Stimulated activated CD4-positive, alpha-beta T cell treated with anti-CD3 and anti-CD28 coated beads, TNF-alpha, amount 100 ng/mL, for 24 hours (primary cell): Measurements from ENCODE around the gene ZDHHC24.

Experiments used
- DNase-seq, 3 experiments: peaks; one replicate each; pipeline ENCODE4 v3.0.0-alpha.2; 2020; ENCODE audit warnings: low read depth in 3 of 3

ZDHHC24 gene

DNA sequence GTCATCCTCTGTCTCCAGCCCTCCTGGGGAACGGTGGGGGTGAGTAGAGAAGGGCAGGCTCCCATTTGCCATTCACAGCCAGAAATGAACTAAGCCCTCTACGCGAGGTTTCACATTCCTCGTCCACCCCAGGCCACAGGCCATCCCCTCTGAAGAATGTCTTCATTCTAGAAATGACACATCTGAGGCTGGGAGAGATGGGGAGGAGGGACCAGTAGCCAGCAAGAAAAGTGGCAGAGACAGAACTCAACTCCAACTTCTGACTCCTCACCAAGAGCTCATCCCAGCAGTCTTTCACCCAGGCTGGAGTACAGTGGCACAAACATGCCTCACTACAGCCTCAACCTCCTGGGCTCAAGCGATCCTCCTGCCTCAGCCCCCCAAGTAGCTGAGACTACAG lies 19.1 kb upstream of the ZDHHC24 start:
- DNase-seq, result no peak

DNA sequence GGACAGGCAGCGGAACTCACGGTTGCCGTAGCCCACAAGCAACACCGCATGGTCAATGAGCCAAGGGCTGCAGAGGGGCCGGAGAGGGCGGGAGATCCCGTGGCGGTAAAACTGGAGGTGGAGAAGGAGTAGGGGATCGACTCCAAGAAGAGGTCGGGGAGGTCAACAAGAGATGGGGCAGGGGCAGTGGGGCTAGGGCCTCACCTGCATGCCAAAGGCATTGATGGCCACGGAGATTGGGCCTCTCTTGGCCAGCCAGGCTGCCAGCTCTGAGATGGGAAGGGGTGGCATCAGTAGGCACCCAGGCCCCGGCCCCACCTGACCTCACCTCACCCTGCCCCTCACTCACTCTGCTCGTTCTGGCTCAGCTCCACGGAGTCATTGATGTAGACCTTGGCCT lies 18.7 kb upstream of the ZDHHC24 start:
- no peak for DNase-seq

DNA sequence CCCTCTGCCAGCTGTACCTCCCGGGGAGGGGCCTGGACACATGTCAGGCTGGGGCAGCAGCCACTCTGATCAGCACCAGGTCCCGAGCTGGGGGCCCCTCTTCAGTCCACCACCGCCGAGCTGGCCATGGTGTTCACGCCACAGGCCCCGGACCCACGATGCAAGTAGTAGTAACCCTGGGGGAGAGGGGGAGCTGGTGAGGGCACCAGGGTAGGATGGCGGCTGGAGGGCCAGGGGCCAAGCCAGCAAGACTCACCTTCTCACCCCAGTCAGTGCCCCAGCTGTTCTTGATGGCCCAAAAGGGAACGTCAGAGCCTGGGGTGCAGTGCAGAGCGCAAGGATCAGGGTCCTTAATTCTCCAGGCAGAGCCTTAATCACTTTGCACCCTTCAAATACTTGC lies 18.0 kb upstream of the ZDHHC24 start:
- DNase-seq, result no peak

DNA sequence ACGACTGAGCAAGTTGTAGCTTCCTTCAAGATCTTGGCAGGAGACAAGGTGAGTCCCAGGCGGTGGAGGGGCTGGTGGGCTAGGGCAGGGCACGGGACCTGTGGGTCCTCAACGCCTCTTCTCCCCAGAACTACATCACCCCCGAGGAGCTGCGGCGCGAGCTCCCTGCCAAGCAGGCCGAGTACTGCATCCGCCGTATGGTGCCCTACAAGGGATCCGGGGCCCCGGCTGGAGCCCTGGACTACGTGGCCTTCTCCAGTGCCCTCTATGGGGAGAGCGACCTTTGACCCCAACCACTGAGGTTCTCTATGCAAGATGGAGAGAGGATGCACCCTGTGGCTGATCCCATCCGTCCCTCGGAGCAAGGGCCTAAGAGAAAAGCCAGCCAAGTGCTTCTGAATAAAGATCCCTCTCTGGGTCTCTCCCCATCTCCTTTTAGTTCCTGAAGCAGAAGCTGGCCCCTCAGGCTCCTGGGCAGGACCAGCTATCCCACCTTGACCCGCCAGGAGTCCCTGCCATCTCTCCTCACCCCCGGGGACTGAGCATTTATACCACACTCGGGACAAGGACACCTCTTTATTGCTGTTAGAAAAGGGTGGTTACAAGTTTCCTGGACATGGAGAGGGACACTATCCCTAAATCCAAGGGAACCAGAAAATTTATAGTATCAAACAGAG lies 17.2 kb upstream of the ZDHHC24 start:
- no peak for DNase-seq

DNA sequence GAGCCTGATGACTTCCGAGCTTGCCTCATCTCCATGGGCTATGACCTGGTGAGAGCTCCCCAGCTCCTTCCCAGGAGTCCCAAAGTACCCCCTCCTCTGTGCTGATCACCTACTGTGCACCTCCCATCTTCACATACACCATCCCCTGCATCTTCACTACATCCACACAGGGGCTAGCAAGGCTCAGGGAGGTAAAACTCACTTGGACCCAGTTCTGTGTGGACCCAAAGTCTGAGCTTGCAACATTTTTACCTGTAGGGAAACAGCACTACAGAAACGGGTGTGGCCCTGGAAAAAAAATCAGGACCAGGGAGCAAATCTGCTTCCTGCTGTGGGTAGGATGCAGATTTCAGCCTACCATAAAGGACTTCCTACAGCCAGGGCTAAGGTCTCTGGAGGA lies 16.4 kb upstream of the ZDHHC24 start:
- no peak for DNase-seq

DNA sequence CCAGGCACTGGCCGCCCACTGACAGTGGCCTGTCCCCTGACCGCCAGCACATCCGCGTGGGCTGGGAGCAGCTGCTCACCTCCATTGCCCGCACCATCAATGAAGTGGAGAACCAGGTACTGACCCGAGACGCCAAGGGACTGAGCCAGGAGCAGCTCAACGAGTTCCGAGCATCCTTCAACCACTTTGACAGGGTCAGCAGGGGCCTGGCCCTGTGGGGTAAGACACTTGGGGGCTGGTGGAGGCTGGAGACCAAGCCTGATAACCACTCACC lies 16.1 kb upstream of the ZDHHC24 start:
- DNase-seq, result no peak

DNA sequence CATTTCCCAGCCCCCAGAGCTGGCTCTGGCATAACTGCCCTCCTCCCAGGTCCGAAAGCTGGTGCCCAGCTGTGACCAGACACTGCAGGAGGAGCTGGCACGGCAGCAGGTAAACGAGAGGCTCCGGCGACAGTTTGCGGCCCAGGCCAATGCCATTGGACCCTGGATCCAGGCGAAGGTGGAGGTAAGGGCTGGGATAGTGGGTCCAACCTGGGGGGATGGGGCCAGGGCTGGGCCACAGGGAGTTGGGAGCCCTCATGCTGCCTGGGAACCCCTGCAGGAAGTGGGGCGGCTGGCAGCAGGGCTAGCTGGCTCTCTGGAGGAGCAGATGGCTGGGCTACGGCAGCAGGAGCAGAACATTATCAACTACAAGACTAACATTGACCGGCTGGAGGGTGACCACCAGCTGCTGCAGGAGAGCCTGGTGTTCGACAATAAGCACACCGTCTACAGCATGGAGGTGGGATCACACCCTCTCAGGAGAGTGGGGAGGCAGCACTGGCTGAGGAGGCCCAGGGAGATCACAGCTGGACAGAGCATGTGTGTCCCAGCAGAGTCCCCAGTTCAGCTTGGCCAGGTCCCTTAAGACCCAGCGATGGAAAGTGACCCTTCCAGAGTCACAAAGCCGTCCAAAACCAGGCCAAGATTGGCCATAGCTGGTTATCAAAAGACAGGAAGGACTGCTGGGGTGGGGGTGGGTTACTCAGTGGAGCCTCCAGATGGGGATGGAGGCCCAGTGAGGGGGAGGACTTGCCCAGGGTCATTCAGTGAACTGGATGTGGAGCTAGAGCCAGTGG lies 15.5 kb upstream of the ZDHHC24 start:
- no peak for DNase-seq

DNA sequence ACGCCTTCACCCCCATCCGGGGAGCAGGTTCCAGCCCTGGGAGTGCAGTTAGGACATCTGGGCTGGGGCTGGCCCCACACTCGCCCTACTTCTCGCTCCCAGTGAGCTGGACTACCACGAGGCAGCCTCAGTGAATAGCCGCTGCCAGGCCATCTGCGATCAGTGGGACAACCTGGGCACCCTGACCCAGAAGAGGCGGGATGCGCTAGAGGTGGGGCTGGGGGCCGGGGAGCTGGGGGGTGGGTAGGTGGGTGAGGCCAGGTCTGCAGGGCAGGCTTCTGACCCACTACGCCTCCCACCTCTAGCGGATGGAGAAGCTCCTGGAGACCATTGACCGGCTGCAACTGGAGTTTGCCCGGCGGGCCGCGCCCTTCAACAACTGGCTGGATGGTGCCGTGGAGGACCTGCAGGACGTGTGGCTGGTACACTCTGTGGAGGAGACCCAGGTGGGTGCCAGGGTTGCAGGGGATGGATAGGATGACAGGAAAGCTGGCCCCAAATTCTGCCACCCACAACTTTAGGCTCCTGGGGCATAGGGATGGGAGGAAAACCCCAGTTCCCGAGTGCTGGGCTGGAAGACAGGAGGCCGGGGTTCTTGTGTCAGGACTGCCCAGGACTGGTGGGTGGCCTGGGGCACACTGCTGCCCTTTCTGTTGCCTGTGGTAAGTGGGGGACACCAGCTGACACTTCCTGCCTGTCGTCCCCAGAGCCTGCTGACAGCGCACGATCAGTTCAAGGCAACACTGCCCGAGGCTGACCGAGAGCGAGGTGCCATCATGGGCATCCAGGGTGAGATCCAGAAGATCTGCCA lies 14.2 kb upstream of the ZDHHC24 start:
- no peak for DNase-seq

DNA sequence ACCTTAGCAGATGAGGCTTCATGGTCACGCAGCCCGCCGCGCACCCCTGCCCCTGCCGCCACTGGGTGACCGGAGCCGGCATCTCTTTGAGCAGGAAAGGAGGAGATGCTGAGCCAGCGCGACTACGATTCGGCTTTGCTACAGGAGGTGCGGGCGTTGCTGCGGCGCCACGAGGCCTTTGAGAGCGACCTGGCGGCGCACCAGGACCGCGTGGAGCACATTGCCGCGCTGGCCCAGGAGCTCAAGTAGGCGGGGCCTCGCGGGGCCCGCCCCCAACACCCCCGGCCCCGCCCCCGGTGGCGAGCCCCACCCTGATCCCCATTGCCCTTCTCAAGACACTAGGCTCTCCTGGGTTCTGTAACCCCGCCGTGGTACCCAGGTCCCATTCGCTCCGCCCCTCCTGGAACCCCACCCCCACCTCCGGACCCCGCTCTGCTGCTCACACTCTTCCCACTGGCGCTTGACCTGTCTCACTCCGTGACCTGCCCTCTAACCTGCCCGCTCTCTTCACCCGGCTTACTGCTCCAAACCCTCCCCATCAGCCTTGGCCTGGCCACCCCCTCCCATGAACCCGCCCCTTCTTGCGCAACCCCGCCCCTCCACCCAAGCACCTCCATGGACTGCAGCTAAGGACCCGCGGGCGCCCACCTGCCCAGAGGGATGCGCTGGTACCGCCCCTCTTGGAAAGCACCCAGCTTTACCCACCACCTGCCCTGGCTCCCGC lies 13.5 kb upstream of the ZDHHC24 start:
- DNase-seq, result peak in 1 of 3 experiments; percentile 29

DNA sequence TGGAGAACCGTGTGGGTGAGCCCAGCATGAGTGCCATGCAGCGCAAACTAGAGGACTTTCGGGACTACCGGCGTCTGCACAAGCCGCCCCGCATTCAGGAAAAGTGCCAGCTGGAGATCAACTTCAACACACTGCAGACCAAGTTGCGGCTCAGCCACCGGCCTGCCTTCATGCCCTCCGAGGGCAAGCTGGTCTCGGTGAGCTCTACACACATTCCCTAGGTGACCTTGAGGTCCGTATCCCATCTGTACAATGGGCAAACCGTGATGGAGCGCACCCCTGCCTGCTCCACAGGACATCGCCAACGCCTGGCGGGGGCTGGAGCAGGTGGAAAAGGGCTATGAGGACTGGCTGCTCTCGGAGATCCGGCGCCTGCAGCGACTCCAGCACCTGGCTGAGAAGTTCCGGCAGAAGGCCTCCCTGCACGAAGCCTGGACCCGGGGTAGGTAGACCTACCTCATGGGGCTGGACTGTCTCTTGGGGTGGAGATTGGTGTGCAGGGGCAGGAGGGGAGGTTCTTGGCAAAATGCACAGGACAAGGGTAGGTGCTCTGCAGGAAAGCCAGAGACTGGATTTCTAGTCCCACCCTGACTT lies 12.0 kb upstream of the ZDHHC24 start:
- no peak for DNase-seq

DNA sequence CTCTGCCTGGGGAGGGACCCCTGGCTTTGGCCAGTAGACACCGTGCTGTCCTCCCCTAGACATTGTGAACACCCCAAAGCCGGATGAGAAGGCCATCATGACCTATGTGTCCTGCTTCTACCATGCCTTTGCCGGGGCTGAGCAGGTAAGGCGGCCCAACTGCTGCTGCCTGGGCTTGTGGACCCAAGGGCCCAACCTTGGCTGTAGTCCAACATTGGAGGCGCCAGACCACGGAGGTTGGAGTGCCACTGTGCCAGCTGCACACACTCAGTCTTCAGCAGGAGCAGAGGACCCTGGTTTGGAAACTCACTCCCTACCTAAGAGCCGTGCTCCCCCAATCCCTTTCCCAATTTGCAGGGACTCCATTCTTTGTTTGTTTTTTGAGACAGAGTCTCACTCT lies 10.2 kb upstream of the ZDHHC24 start:
- no peak for DNase-seq

DNA sequence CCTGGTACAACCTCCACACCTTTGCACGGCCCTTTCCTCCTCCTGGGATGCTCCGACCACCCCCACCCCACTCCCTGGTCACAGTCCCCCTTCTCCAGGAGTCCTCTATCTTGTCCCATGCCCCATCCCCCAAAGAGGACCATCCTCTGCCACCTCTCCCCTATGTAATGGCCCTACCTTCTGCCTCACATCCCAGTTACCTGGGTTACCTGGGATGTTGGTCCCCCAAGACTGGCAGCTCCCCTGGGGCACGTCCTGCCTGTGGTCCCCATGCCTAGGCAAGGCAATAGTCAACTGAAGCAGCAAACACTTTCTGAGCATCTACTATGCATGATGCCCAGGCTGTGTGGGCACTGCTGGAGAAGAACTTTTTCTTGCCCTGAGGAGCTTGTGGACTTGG lies 9.6 kb upstream of the ZDHHC24 start:
- no peak for DNase-seq

DNA sequence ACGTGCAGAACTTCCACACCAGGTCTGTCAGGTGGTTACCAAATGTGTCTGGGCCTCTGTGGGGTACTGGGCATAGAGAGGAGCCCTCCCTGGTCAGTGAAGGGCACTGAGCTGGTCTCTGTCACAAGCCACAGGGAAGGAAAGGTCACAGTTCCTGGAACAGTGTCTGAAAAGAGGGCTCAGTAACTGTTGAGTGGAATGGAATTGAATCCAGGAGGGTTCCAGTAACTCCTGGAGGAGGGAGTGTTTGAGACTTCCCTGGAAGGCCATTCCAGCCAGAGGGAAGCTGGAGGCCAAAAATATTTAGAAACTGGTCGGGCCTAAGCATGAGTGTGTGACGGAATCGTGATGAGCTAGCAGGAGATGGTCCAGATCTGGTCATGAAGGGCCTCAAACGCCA lies 8.8 kb upstream of the ZDHHC24 start:
- DNase-seq, result no peak

DNA sequence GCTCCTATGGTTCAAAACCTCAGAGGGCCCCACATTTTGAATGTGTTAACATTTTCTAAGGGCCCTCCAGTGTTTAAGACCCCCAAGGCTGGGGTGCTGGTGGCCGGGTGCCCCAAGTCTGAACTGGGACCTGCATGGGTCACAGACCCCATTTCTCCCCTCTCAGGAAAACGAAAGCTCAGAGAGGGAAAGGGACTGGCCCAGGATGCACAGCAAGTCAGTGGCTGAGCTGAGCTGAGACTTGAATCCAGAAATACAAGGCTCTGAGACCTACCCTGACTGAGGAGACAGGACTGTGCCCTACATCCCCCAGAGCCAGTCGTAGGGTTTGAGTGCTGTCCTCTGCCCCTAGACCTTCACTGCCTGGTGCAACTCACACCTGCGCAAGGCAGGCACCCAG lies 5.0 kb upstream of the ZDHHC24 start:
- no peak for DNase-seq

DNA sequence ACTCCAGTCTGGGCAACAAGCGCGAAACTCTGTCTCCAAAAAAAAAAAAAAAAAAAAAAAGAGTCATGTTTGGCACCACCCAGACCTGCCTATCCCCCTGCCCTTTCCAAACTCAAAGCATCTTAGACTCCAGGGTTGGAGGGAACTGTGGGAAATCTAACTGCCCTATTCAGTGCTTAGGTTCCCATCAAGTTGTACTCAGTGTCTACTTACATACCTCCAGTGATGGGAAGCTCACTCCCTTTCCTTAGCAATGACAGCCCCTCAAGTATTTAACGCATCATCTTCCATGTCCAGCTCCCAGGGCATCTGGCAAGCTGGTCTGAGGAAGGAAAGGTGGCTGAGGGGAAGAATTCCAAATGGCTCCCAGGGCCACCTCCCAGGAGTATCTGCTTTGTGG lies 3.8 kb upstream of the ZDHHC24 start:
- DNase-seq, result no peak

DNA sequence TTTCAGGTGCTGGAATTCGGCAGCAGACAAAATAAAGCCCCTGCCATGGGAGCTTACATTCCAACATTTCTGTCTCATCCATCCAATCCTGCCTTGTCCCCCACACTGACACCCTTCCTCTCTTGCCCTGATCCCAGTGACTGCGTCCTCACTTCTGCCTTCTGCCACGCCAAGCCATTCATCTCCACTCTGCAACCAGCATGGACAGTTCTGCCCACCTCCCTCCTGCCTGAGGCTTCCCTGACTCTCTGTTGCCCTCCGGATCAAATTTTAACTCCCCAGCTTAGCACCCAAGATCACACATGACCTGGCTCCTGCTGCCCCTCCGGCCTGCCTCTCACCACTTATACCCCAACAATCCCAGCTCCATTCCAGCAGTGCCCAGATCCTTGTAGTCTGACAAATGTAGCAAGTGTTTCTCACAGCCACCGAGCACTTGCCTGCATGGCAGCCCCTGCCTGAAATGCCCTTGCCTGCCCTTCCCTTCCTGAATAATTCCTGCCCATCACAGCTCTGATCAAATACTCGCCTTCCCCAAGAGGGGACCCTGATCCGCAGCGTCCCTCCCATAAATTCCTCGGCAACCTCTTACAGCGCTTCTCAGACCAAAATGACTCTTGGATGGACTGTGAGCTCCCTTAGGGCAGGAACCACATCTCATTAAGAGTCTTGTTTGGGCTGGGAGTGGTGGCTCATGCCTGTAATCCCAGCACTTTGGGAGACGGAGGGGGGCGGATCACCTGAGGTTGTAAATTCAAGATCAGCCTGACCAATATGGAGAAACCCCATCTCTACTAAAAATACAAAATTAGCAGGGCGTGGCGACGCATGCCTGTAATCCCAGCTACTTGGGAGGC lies 3.2 kb upstream of the ZDHHC24 start:
- DNase-seq, result no peak

DNA sequence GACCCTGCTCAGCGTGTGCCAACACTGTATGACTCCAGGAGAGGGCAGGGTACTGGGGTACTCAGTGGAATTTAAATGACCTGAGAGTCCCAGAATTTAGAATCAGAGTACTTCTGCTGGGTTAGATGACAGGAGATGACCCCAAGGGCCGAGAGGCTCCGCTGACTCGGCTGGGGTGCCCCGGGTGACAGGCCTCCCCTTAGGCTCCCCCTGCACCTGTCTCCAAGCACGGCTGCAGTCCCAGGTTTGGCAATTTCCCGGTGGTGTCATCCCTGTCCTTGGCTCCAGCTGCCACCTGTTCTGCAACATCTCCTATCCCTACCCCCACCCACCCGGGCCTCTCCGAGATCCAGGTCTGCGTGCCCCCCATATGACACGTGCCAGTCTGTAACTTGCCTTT lies 2.2 kb upstream of the ZDHHC24 start:
- DNase-seq, result no peak

DNA sequence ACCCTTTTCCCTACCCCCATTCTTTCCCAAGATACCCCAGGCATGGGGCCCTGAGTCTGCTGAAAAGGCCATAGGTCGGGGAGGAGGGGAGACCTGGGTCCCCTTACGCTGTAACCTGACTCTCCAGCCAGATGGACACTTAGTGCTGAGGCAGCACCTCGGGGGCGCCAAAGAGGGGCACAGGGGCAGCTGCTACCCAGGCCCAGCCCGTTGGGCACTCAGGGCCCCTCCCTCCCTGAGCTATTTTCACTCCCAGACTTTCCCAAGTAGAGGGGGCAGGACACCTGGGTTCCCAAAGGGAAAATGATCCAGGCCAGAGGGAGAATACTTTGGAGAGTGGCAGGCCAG lies 1.8 kb upstream of the ZDHHC24 start:
- no peak for DNase-seq

DNA sequence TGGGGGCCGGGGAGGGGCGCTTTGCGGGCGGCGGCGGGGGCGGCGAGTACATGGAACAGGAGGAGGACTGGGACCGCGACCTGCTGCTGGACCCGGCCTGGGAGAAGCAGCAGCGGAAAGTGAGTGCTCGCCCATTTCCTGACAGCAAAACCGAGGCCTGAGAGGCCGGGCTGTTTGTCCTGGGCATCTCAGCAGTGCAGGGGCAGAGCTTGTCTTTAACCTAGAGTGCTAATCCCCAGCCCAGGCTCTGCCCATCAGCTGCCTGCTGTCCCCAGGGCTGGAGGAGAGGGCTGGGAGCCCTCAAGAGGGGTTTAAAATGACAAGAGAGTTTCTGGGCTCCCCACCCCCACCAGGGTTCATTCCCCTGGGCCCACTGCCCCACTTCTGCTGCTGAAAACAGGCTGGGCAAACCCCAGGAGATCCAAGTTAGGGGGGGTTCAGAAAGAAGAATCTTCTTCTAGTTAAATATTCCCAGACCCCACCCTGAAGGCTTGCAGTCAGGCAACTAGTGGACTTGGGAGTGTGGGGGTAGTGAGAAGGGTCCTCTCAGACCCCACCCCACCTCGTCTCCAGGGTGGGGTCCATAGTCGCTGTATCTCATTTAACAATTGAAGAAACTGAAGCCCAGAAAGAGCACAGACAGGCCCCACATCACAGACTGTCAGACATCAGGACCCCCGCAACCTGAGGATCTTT lies 1.3 kb upstream of the ZDHHC24 start:
- DNase-seq, result no peak

DNA sequence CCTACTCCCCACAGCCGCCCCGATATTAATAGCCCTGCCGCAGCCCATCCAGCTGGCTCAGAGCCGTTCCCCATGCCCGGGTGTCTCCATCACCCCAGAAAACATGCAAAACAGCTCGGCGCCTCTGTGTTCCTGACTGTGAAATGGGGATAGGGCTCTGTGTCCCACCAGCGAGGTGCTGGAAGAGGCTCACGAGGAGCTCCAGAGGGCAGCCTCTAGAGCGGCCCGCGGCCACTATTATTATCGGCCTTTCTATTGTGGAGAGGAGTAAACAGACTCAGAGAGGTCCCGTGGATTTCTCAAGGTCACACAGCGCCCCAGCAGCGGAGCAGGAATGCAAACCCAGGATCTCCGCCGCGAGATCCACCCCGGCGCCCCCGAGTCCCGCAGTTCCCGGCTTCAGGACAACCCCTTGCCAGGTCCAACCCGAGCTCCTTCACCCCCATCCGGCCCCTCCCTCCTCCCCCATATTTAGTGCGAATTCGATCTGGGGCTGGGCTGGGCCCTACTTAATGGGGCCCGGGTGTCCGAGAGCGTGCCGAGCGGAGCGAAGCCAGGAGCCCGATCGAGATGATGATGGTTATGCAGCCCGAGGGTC lies 619 bp upstream of the ZDHHC24 start, which contains the start of gene ACTN3:
ACTN3 (plus strand) TSS at position 536 of the 598 bp plus-strand sequence; CDS start at position 571, 35 bp downstream.
- no peak for DNase-seq
